ENCODE measurements around the gene DPM3. TPM values are rescaled to one million over a fixed set of nuclear protein-coding genes. Genes with fewer than 3 reads are reported as not detected.

Gene DPM3
- total RNA-seq, 2 experiments from 2014 or later = 31.4 to 35.5 TPM

GRCh38 chr1:155137154-155137949 lies 3.0 kb downstream of the DPM3 start:
- DNase-seq = no peak
- CTCF ChIA-PET = interaction anchor here (0.8 to 2.1 kb wide), 9 partner anchors 27 to 57 kb away, joined by 3 to 7 read pairs (median 4); partner anchors contain the start of gene KRTCAP2
- no peaks in the 10 kb centered on the region for H3K9me3 Mint-ChIP-seq
- intact Hi-C loops (cut with micrococcal nuclease) = loop anchor here (5.0 kb wide), 2 partner anchors 200 to 530 kb away; partner anchors contain the start of genes ADAR and PMVK
- H3K27me3 Mint-ChIP-seq (ENCODE audit: low read depth) = no peaks in the 10 kb centered on the region
- peaks cover 34% of the 10 kb centered on the region for H3K4me1 Mint-ChIP-seq (ENCODE audit: low read depth)
- peak overlapping the region; percentile 100 for H3K27ac Mint-ChIP-seq
- H3K4me3 Mint-ChIP-seq = peak overlapping the region; percentile 99
- peaks cover 17% of the 10 kb centered on the region for H3K36me3 Mint-ChIP-seq (ENCODE audit: low read depth)

- Mint-ChIP-seq H3K27ac (peak overlapping the region; percentile 100), H3K9me3 (no peaks in the 10 kb centered on the region), H3K36me3 (ENCODE audit: low read depth) (peaks cover 17% of the 10 kb centered on the region), H3K27me3 (ENCODE audit: low read depth) (no peaks in the 10 kb centered on the region), H3K4me1 (ENCODE audit: low read depth) (peaks cover 34% of the 10 kb centered on the region), H3K4me3 (peak overlapping the region; percentile 99)
- intact Hi-C loops (cut with micrococcal nuclease) = loop anchor here (5.0 kb wide), 2 partner anchors 199 to 529 kb away; partner anchors contain the start of genes ADAR and PMVK
- DNase-seq = no peak
- CTCF ChIA-PET = interaction anchor here (0.7 to 2.1 kb wide), 8 partner anchors 28 to 86 kb away, joined by 3 to 7 read pairs (median 4); partner anchors contain the start of genes ADAM15 and KRTCAP2
Observed at GRCh38 chr1:155136748-155137147, 3.6 kb downstream of the DPM3 start.

DNA sequence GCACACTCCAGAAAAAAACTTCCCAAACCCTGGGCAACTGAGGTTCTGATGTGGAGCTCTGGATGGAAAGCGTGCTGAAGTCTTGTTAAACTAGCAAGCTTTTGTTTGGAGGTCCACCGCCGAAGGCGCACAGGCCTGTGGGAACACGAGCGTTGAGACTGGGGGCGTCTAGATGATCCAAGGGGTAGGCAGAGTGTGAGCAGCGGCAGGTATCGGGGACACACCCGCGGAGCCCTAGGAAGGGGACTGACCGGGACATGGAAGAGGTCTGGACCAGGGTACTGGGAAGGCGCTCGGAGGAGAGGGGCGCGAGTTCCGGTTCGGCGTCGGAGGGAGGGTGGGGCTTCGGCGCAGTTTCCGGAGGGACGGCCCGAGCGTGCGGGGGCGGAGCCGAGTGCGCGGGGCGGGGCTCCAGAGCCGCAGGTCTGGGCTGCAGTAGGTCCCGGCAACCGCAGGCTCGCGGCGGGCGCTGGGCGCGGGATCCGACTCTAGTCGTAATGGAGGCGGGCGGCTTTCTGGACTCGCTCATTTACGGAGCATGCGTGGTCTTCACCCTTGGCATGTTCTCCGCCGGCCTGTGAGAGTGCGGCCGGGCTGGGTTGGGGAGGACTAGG lies 4.8 kb downstream of the DPM3 start, which contains the start of gene SLC50A1:
TSS of gene SLC50A1 (plus strand) at position 438 of the 614 bp plus-strand sequence. CDS start at position 498, 60 bp downstream.
- no peaks in the 10 kb centered on the region for H3K27me3 Mint-ChIP-seq (ENCODE audit: low read depth)
- intact Hi-C loops (cut with micrococcal nuclease) = loop anchor here (1.0 to 5.0 kb wide), 6 partner anchors 8 to 577 kb away; partner anchors contain the start of genes ADAR, CKS1B, EFNA1 and KRTCAP2
- peaks cover 32% of the 10 kb centered on the region for H3K4me1 Mint-ChIP-seq (ENCODE audit: low read depth)
- H3K27ac Mint-ChIP-seq = peak within 1 kb of the TSS; percentile 100
- H3K4me3 Mint-ChIP-seq = peak within 1 kb of the TSS; percentile 99
- peaks cover 17% of the 10 kb centered on the region for H3K36me3 Mint-ChIP-seq (ENCODE audit: low read depth)
- CTCF ChIA-PET = interaction anchor here (0.9 to 3.4 kb wide), 5 partner anchors 31 to 135 kb away, joined by 3 to 13 read pairs (median 7); partner anchors contain the start of gene KRTCAP2
- DNase-seq = peak; percentile 96
- no peaks in the 10 kb centered on the region for H3K9me3 Mint-ChIP-seq

DNA sequence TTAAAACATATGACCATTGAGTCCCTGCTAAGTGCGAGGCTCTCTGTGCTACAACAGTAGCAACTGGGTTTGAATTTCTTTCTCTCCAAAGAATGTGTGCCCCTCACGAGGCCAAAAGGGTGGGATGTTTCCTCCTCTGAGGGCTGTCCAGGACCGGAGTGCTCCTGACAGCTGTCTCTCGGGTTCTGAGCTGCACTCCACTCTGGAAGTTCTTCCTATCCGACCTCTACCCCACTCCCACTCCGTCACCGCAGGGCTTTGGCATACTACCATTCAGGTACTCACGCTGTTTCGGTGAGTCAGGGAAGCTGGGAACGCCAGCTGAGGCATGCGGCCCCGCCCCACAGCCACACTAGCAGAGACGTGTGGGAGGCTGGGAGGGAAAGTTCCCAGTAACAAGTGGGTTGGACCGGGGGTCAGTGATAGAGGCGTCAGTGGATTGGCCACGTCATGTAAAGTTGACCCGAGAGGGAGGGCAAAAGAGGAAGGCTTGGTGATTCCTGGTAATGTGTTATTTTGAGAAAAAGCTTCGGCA lies 5.4 kb downstream of the DPM3 start:
- Mint-ChIP-seq H3K4me1 (ENCODE audit: low read depth) (peaks cover 31% of the 10 kb centered on the region), H3K36me3 (ENCODE audit: low read depth) (peaks cover 16% of the 10 kb centered on the region), H3K27me3 (ENCODE audit: low read depth) (no peaks in the 10 kb centered on the region), H3K27ac (peak overlapping the region; percentile 100), H3K9me3 (no peaks in the 10 kb centered on the region), H3K4me3 (peak overlapping the region; percentile 99)
- peak; percentile 83 for DNase-seq
- intact Hi-C loops (cut with micrococcal nuclease) = loop anchor here (1.0 to 5.0 kb wide), 6 partner anchors 8 to 577 kb away; partner anchors contain the start of genes ADAR, CKS1B, EFNA1 and KRTCAP2
- CTCF ChIA-PET = interaction anchor here (0.9 to 3.4 kb wide), 7 partner anchors 32 to 135 kb away, joined by 3 to 13 read pairs (median 3); partner anchors contain the start of gene KRTCAP2

DNA sequence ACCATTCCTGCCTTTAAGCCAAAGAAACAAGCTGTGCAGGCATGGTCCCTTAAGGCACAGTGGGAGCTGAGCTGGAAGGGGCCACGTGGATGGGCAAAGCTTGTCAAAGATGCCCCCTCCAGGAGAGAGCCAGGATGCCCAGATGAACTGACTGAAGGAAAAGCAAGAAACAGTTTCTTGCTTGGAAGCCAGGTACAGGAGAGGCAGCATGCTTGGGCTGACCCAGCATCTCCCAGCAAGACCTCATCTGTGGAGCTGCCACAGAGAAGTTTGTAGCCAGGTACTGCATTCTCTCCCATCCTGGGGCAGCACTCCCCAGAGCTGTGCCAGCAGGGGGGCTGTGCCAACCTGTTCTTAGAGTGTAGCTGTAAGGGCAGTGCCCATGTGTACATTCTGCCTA lies 6.0 kb downstream of the DPM3 start:
- CTCF ChIA-PET = interaction anchor here (0.9 to 3.4 kb wide), 6 partner anchors 33 to 60 kb away, joined by 3 to 13 read pairs (median 3); partner anchors contain the start of gene KRTCAP2
- no peak for DNase-seq
- Mint-ChIP-seq H3K27me3 (ENCODE audit: low read depth) (no peaks in the 10 kb centered on the region), H3K9me3 (no peaks in the 10 kb centered on the region), H3K27ac (peak overlapping the region; percentile 100), H3K4me1 (ENCODE audit: low read depth) (peaks cover 36% of the 10 kb centered on the region), H3K4me3 (peak overlapping the region; percentile 99), H3K36me3 (ENCODE audit: low read depth) (peaks cover 14% of the 10 kb centered on the region)
- intact Hi-C loops (cut with micrococcal nuclease) = loop anchor here (2.0 kb wide), 1 partner anchor 160 kb away; the partner anchor contains the start of gene CKS1B

DNA sequence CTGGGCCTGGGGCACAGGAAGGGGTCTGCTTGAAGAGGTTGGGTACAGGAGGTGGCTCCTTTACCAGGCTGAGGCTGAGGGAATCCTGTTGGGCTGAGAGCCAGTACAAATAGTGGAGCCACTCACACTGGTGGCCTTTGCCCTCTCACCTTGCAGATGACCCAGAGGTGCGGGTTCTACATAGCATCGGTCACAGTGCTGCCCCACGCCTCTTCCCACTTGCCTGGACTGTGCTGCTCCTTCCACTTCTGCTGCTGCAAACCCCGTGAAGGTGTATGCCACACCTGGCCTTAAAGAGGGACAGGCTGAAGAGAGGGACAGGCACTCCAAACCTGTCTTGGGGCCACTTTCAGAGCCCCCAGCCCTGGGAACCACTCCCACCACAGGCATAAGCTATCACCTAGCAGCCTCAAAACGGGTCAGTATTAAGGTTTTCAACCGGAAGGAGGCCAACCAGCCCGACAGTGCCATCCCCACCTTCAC lies 6.5 kb downstream of the DPM3 start:
- CTCF ChIA-PET = interaction anchor here (1.0 to 3.4 kb wide), 5 partner anchors 33 to 49 kb away, joined by 3 to 13 read pairs (median 3); partner anchors contain the start of gene KRTCAP2
- DNase-seq = no peak
- H3K27ac Mint-ChIP-seq = no peak overlapping the region
- intact Hi-C loops (cut with micrococcal nuclease) = loop anchor here (2.0 kb wide), 1 partner anchor 159 kb away; the partner anchor contains the start of gene CKS1B
- H3K4me3 Mint-ChIP-seq = no peak overlapping the region
- H3K9me3 Mint-ChIP-seq = no peaks in the 10 kb centered on the region
- peaks cover 11% of the 10 kb centered on the region for H3K36me3 Mint-ChIP-seq (ENCODE audit: low read depth)
- peaks cover 38% of the 10 kb centered on the region for H3K4me1 Mint-ChIP-seq (ENCODE audit: low read depth)
- no peaks in the 10 kb centered on the region for H3K27me3 Mint-ChIP-seq (ENCODE audit: low read depth)

DNA sequence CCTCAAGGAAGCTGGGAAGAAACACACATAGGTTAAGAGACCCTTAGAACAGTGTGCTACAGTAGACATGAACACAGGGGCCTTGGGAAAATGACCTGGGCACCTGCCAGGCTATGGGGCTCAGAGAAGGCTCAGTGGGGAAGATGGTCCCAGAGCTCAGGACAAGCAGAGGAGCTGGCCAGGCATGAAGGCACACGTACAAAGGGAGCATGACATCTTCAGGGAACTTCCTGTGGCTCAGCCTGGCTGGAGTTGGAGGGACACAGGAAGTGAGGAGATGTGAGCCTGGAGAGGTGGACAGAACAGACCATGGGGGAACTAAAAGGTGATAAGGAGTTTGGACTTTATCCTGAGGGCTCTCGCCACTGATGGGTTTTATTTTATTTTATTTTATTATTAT lies 8.5 kb downstream of the DPM3 start:
- Mint-ChIP-seq H3K36me3 (ENCODE audit: low read depth) (peaks cover 3% of the 10 kb centered on the region), H3K4me3 (no peak overlapping the region), H3K27me3 (ENCODE audit: low read depth) (peaks cover 11% of the 10 kb centered on the region), H3K9me3 (no peaks in the 10 kb centered on the region), H3K27ac (peak overlapping the region; percentile 1), H3K4me1 (ENCODE audit: low read depth) (peaks cover 34% of the 10 kb centered on the region)
- no peak for DNase-seq
- CTCF ChIA-PET = no interaction called here
- intact Hi-C loops (cut with micrococcal nuclease) = no loop called here

GRCh38 chr1:155131285-155131684 lies 9.0 kb downstream of the DPM3 start:
- Mint-ChIP-seq H3K27me3 (ENCODE audit: low read depth) (peaks cover 13% of the 10 kb centered on the region), H3K4me3 (no peak overlapping the region), H3K9me3 (no peaks in the 10 kb centered on the region), H3K27ac (no peak overlapping the region), H3K4me1 (ENCODE audit: low read depth) (peaks cover 34% of the 10 kb centered on the region), H3K36me3 (ENCODE audit: low read depth) (peaks cover 3% of the 10 kb centered on the region)
- DNase-seq = no peak
- CTCF ChIA-PET = no interaction called here
- intact Hi-C loops (cut with micrococcal nuclease) = no loop called here

GRCh38 chr1:155130272-155131006 lies 9.9 kb downstream of the DPM3 start:
- Mint-ChIP-seq H3K27me3 (ENCODE audit: low read depth) (peaks cover 15% of the 10 kb centered on the region), H3K27ac (no peak overlapping the region), H3K36me3 (ENCODE audit: low read depth) (no peaks in the 10 kb centered on the region), H3K4me3 (no peak overlapping the region), H3K9me3 (no peaks in the 10 kb centered on the region), H3K4me1 (ENCODE audit: low read depth) (peaks cover 33% of the 10 kb centered on the region)
- CTCF ChIA-PET = interaction anchor here (0.7 to 1.4 kb wide), 5 partner anchors 25 to 713 kb away, joined by 3 to 7 read pairs (median 3); partner anchors contain the start of gene KRTCAP2
- no peak for DNase-seq
- intact Hi-C loops (cut with micrococcal nuclease) = no loop called here

GRCh38 chr1:155128755-155129473 lies 11.4 kb downstream of the DPM3 start:
- CTCF ChIA-PET = interaction anchor here (0.7 to 1.4 kb wide), 7 partner anchors 37 to 111 kb away, joined by 3 to 8 read pairs (median 5); partner anchors contain the start of gene KRTCAP2
- Mint-ChIP-seq H3K4me1 (ENCODE audit: low read depth) (peaks cover 27% of the 10 kb centered on the region), H3K27me3 (ENCODE audit: low read depth) (peaks cover 15% of the 10 kb centered on the region), H3K4me3 (peak overlapping the region; percentile 68), H3K9me3 (no peaks in the 10 kb centered on the region), H3K36me3 (ENCODE audit: low read depth) (no peaks in the 10 kb centered on the region), H3K27ac (no peak overlapping the region)
- no peak for DNase-seq
- intact Hi-C loops (cut with micrococcal nuclease) = no loop called here
